Heart left ventricle (tissue), 13 donors: Measurements from ENCODE around the gene NECAB2.

Experiments used
- CTCF ChIP-seq, 12 donors: fragments of 200-600 bp; sonication (generic) in 4 of 12; IDR thresholded peaks; one replicate each; pipeline versions ENCODE4 v1.5.0 to v1.8.0; 2018 to 2022; ENCODE audit warnings: antibody characterized with exemption in 12 of 12, mild to moderate bottlenecking in 5 of 12
- POLR2A ChIP-seq, 2 donors: fragments of 450-650 bp; IDR thresholded peaks; one replicate each; pipeline ENCODE4 v1.6.1; 2017; ENCODE audit warnings: antibody characterized with exemption in 2 of 2, mild to moderate bottlenecking in 2 of 2, moderate library complexity in 2 of 2
- donor health status: ischemic (EF 13 %, LVEDD 7.1; RV severe dilation, severe dysfunction).
- donor health status: DM: no; HTN: yes; CAD: no.
- donor health status: DM: no; HTN: no; CAD: no.
- donor health status: ischemic (EF 25% LVEDD 6.9; RV normal size, moderate dysfunction).
- donor health status: ischemic (EF 25% LVEDD 5.7; RV mildly dilated, moderate dysfunction).
- donor health status: ischemic (EF 35%, LVEDD 5.7; RV mildly dilated, moderate dysfunction).
- donor health status: nonischemic (EF 11% LVEDD 7.7; RV severe dilation, severe dysfunction).
- donor health status: DM: yes; HTN: yes; CAD: no.
- donor health status: PGD.
- donor health status: ischemic (EF 29% LVEDD 5.4; RV normal size, mild dysfunction).
- donor health status: nonischemic (EF 23%, LVEDD 6.1; RV moderate dilation, normal function).

DNA sequence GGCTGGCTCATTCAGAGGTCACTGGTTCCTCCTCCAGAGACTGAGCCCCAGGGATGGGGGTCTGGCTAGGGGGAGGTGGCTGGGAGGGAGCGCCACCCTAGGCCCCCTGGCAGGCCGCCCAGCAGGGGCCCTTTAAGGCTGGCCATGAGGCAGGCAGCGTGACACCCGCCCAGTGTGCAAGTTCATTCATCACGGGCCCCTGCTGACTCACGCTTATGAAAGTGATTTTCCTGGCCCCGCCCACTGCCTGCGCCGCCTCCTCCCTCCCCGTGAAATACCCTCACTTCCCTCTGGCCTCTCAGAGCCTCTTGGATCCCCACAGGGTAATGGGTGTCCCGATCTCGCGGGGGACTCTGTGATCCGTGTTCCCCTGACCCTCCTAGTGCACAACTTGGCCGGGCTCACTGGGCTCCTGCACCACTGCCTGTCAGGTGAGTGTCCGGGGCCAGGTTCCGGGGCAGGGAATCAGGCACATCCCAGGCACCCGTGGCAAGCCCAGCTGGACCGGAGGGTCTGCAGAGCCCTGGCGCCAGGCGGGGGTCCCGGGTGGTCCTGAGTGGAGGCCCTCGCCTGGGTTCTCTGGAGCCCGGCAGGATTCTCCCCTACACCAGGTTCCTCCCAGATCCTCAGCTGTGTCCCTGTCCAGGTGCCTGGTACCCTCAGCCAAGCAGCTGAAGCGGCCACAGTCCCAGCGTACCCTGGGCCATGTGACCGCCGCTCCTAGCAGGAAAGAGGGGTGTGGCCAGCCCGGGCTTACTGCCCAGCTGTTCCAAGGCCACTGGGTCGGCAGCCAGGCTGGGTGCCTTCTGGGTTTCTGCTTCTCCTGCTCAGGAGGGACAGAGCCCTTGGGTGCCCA is 14.9 kb upstream of the NECAB2 start, which contains the start of gene OSGIN1:
- no peak for TF ChIP-seq CTCF (IDR thresholded peaks at IDR 0.05)
- peak; percentile 48 to 94 for TF ChIP-seq POLR2A (IDR thresholded peaks at IDR 0.05)
